ENCODE data around the gene COL4A2.

The COL4A2 gene

GRCh38 chr13:110422913-110423688 lies 116.0 kb downstream of the COL4A2 start:
- ATAC-seq: no peak

GRCh38 chr13:110423689-110424302 lies 116.7 kb downstream of the COL4A2 start:
- ATAC-seq: no peak

DNA sequence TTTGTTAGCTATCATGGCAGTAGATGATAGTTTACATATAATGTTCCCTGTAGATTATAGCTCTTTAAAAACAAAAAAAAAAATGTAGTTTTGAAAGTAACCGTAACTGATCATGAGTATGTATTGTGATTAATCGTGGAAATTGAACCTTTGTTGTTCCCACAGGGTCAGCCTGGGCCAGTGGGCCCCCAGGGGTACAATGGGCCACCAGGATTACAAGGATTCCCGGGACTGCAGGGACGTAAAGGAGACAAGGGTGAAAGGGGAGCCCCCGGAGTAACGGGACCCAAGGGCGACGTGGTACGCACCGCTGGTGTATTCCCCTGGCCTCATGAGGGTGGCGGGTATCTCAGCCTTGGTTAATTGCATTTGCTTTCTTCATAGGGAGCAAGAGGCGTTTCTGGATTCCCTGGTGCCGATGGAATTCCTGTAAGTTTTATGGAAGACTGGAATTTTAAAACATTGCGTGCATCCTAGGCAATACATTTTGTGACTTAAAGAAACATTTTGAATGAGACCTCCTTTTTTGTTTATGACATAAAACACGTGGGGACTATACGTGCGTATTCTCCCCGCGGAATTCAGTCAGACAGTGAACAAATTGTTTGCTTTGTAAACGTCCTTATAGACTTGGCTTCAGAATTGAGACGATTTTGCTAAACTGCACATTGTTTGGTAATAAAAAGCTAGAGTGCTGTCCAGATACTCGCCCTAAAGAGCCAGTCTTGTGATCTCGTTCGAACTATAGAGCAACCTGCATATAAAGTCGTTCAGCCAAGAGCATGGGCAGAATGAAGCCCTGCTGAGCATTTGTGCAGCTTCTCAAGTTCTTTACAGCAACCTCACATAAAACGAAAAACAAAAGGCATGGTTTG lies 117.7 kb downstream of the COL4A2 start:
- ATAC-seq: no peak

DNA sequence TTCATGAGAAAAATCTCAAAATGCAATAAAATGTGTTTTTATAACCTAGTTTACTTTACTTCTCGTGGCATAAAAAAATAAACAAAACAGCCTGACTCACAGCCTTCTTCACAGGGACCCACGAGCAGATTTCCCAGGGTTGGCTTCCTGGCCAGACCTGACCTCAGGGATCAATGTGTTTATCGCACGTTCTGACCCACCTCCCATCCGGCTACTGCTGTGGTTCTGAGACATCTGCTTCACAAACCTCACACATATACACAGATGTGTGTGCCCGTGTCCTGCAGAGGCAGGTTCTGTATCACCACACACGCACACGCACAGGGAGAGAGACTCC lies 118.3 kb downstream of the COL4A2 start:
- ATAC-seq: no peak

DNA sequence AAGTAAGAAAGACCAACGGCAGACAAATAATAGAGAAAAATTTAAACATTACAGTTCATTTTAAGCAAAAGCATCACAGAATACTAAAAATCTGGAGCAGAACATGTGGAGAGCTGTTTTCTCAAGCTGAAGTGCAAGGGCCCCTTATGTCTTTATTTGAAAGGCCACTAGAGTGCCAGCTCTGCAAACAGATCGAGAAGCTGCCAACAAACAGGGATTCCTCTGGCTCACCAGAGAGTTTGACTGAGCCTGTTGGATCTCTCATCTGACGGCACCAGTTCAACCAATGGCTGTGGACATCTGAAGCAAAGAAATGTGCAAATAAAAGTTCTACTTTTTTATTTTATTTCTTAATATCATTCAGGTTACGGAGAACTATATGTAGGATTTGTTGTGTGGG lies 119.7 kb downstream of the COL4A2 start:
- ATAC-seq: no peak

DNA sequence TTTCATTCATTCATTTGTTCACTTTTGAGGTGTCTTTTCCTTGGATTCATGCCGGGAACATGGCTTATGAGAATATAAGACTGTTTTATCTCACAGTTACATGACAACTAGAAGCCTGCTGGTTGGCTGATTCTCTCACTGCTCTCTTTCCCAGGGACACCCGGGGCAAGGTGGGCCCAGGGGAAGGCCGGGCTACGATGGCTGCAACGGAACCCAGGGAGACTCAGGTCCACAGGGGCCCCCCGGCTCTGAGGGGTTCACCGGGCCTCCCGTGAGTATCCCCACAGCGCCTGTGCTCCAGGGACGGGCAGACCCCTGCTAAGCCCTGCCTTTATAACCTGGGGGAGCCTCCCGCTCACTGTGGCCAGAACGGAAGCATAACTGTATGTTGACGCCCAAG lies 121.2 kb downstream of the COL4A2 start:
- no peak for ATAC-seq

DNA sequence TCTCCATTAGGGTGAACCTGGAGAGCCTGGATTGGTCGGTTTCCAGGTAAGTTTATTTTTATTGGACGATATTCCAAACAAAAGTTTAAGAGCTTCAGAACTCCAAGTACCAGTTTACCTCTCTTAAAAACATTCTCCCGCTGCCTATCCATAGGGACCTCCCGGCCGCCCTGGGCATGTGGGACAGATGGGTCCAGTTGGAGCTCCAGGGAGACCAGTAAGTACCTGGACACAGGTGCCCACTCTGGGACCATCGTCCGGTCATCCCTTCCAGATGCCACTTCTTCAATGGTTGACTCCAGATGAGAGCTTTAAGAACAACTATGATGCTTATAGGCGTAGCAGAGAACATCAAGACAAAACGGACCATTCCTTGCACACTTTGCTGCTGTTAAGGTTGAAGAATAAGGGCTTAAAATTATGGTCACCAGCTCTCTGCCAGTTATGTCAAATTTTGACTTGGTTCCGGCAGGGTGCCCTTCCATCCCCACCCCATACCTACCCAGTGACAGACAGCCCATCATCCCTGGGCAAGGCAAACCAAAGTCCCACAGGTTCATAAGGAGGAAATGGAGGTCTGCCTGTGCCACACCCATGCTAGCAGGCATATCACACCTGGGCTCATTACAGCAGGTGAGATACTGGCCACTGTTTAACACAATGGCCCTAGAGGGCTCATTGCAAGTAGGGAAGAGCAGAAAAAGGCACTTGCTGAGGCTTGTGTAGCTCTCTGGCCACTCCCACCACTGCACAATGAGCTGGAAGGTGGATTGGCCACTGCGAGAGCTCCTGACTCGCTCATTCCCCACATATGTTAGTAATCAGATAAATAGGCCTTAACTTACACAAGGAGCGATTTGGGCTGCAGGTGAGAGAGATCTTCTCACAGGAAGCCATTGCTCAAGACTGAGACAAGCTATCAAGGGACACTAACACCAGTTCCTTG lies 123.6 kb downstream of the COL4A2 start:
- ATAC-seq: no peak

DNA sequence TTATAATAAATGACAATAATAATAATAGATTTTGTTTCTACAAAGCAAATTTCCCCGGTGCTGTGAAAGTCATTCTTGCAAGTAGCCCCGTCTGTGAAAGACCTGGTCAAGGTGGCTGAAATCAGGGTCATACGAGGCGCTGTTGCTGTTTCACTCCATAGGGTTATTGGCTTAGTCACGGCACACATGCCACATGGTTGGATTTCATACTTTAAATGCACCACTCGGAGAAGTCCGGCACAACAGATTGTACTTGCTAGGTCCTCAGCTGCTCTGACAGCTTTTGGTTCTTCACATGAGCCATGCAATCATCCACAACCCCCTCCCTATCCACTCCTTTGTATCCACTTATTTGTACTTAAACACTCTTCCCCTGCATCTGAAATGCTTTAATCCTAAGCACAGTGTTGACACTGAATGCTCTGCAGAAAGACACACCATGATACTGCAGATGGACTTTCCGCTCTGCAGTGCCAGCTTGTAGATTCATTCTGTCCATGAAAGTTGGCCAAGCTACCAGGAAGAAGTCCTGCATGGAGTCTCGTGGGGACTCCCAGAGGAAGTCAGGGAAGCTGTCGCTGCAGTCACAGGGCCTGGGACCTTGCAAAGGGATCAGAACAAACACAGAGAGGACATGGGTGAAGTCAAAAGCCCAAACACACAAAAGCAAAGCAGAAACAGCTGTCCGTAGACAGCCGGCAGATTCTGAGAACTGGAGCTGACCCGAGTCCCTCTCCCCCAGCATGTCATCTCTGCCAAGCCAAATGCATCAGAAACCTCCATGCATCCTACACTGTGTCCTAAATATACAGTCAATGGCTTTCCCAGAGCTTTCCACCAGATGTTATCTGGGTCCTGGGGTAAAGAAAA lies 124.6 kb downstream of the COL4A2 start:
- no peak for ATAC-seq

- ATAC-seq: no peak
Observed at GRCh38 chr13:110432522-110432921, 125.4 kb downstream of the COL4A2 start.

GRCh38 chr13:110433014-110433413 lies 125.9 kb downstream of the COL4A2 start:
- ATAC-seq: no peak

GRCh38 chr13:110434629-110435028 lies 127.5 kb downstream of the COL4A2 start:
- ATAC-seq: no peak

DNA sequence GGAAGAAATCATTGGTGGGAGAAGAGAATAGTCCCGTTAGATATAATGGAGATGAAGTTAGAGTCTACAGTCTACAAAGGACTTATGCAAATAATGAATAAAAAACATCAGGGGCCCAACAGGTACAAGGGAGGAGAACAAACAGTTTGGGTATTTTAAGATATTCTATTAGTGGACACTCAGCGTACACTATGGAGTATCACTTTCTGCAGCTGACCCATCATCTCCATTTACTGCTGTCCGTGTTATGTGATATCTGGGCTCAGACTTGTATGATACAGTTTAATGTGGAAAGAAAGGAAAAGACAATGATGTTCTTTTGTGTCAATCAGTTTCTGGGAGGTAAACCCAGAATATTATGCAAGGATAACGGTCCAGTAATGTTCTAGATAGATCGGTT lies 128.2 kb downstream of the COL4A2 start:
- no peak for ATAC-seq

- ATAC-seq: no peak
Observed at GRCh38 chr13:110436276-110436675, 129.2 kb downstream of the COL4A2 start.

DNA sequence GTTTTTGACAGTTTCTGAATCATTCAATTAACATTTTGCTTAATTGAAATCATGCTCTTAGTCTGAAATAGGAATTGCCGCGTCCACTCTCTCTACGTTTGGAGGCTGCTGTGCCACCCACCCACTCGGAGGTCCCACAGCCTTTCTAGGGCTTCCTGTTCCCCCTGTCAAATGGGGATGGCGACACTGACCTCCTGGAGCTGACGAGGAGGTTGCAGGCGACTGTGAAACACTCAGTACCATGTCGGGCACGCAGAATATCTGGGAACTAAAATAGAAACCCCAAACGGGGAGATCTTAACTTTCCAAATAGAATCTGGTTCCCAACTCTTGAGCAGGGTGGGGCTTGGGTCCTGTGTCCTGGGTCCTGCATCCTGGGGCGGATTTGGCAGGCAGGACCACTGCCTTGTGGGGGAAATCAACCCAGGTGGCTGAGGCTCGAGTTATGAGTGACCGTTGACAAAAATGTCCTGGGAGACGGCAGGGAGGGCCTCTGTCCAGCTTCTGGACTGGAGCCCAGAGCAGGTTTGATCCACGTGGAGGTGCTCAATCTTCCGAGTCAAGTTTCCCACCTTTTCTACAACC lies 129.8 kb downstream of the COL4A2 start:
- no peak for ATAC-seq

- no peak for ATAC-seq
Observed at GRCh38 chr13:110438211-110438610, 131.1 kb downstream of the COL4A2 start.

DNA sequence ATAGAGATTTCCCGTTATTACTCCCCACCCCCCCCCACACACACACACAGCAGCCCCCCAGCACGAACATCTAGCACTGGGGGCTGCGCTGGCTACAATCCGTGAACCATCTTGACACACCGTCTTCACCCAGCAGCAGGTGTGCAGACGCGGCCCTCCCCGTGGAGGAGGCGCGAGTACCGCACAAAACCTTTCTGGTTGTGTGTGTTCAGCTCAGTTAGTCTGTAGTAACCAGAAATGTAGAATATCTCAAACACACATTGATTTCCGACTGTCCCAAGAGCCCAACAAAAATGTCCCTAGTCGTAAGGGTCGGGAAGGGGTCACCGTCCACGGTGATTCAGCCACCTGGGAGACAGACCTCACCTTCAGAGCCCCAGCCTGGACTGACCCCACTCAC lies 131.7 kb downstream of the COL4A2 start:
- no peak for ATAC-seq

GRCh38 chr13:110440946-110441731 lies 134.1 kb downstream of the COL4A2 start:
- no peak for ATAC-seq

DNA sequence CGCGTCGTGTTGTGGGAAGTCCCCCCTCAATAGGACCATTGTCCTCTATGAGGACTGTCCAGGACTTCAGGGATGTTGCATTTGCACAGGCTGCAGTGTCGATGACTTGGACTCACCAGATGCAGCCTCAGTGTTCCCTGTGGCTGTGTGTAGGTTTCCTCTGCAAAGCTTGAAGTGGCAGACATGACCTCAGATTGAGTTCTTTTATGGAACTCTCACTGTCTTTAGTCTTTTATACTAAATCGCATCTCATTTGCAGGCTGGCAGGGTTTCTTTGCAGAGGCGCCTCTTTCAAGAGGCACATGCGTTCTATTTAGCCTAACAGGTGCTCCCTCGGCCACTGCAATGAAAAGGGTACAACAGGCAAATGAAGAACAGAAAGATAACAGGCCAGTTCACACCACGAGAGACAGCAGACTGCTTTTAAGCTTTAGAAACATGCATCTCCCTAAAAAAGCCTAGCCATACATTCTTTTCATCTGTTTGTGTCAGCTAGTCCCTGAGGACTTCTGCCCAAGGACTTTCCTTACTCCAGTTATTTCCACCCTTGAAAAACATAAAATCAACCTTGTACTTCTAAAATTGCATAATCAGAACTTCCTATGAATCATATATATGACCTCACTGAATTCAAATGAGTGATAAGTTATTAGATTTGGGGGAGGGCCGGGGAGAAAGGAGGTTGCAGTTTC lies 136.0 kb downstream of the COL4A2 start:
- no peak for ATAC-seq

GRCh38 chr13:110443622-110444225 lies 136.6 kb downstream of the COL4A2 start:
- no peak for ATAC-seq
